K562 (cell line): Measurements from ENCODE around the gene PLCB4. TPM values are rescaled to one million over a fixed set of nuclear protein-coding genes. Genes with fewer than 3 reads are reported as not detected.

Experiments used
- ATAC-seq: fragments of 200-7000 bp; cut with Tn5 transposase; 3 replicates; pipeline ENCODE4 v1.9.1; 2020; ENCODE audit warnings: moderate library complexity
- BruUV-seq: library from RNA; stranded (reverse); fragments of 400-500 nt; replicated peaks from 2 replicates; lab custom pipeline; 2021; lab: Mats Ljungman, UMichigan
- CTCF ChIA-PET: fragments of 300-600 bp; formaldehyde crosslinking; extraction: SDS; loops from one replicate; lab custom pipeline; 2021; ENCODE audit warnings: low intra/inter-chr PET ratio; lab: Yijun Ruan, JAX
- POLR2A ChIA-PET: fragments of 300-600, 350-650 bp; sonication (Branson Sonifier 250); formaldehyde crosslinking; extraction: SDS; loops from one replicate; lab custom pipeline; 2021; ENCODE audit warnings: antibody characterized with exemption, inconsistent platforms; lab: Yijun Ruan, JAX
- DNase-seq, 4 experiments: peaks; one replicate each; pipeline versions ENCODE4 v3.0.0 to v3.0.0-alpha.2; 2011 to 2018; ENCODE audit warnings: low spot score in 3 of 4, mixed read lengths in 3 of 4; ENCODE audit errors: extremely low read depth in 1 of 4
- FAIRE-seq: peaks from 2 replicates; lab custom pipeline; 2011; peaks lifted over from hg19 to GRCh38; lab: Jason Lieb, UNC
- H2AFZ ChIP-seq: 2 replicates; pipeline ENCODE4 v1.6.0; 2011; ENCODE audit warnings: low read depth, low read length, control low read depth, inconsistent platforms
- H3K27ac ChIP-seq: fragments of 200-600 bp; 3 replicates; pipeline ENCODE4 v1.8.0; 2011; ENCODE audit warnings: low read depth, mild to moderate bottlenecking, control low read depth, inconsistent platforms, low read length, moderate library complexity, mixed read lengths; ENCODE audit errors: extremely low read depth
- H3K27me3 ChIP-seq, 2 experiments: fragments of 300-600 bp in 1 of 2; 2 replicates in 1 of 2; 3 replicates in 1 of 2; pipeline versions ENCODE4 v1.6.0 to v1.8.0; 2011; ENCODE audit warnings: inconsistent platforms in 2 of 2, low read length in 2 of 2, mild to moderate bottlenecking in 1 of 2, mixed read lengths in 1 of 2, moderate library complexity in 1 of 2; ENCODE audit not compliant: control insufficient read depth in 2 of 2, insufficient read depth in 2 of 2
- H3K36me3 ChIP-seq: fragments of 300-600 bp; 3 replicates; pipeline ENCODE4 v1.8.0; 2011; ENCODE audit warnings: mild to moderate bottlenecking, low read length, inconsistent platforms; ENCODE audit not compliant: control insufficient read depth, insufficient read depth
- H3K4me1 ChIP-seq, 2 experiments: fragments of 200-600 bp in 1 of 2; replicated peaks in 1 of 2; 2 replicates in 1 of 2; 3 replicates in 1 of 2; pipeline versions ENCODE4 v1.5.1 to v1.8.0; 2011; ENCODE audit warnings: inconsistent platforms in 2 of 2, low read length in 2 of 2, mild to moderate bottlenecking in 1 of 2, mixed read lengths in 1 of 2, moderate library complexity in 1 of 2; ENCODE audit not compliant: control insufficient read depth in 2 of 2, insufficient read depth in 2 of 2
- H3K4me2 ChIP-seq: 2 replicates; pipeline ENCODE4 v1.6.1; 2011; ENCODE audit warnings: low read length, control low read depth, inconsistent platforms, mixed read lengths; ENCODE audit not compliant: insufficient read depth
- H3K4me3 ChIP-seq: fragments of 200-600 bp; sonication (generic), shearing (Covaris generic); 2 replicates; pipeline ENCODE4 v1.5.1; 2016; ENCODE audit warnings: control low read depth, inconsistent platforms
- H3K79me2 ChIP-seq: fragments of 200-600 bp; 3 replicates; pipeline ENCODE4 v1.8.0; 2011; ENCODE audit warnings: low read length, inconsistent platforms; ENCODE audit not compliant: control insufficient read depth, insufficient read depth
- H3K9ac ChIP-seq, 2 experiments: 2 replicates each; pipeline versions ENCODE4 v1.6.0 to v1.6.1; 2011; ENCODE audit warnings: low read depth in 2 of 2, low read length in 2 of 2, control low read depth in 1 of 2, inconsistent platforms in 1 of 2, mild to moderate bottlenecking in 1 of 2, mixed read lengths in 1 of 2; ENCODE audit not compliant: insufficient read depth in 1 of 2
- H3K9me1 ChIP-seq: one replicate; pipeline ENCODE4 v1.6.0; 2011; ENCODE audit warnings: inconsistent platforms, mild to moderate bottlenecking, low read length, moderate library complexity; ENCODE audit not compliant: control insufficient read depth, insufficient read depth
- H3K9me3 ChIP-seq: replicated peaks from 2 replicates; pipeline ENCODE4 v1.5.1; 2011; ENCODE audit warnings: low read depth, low read length, inconsistent platforms; ENCODE audit not compliant: control insufficient read depth, insufficient read depth
- H4K20me1 ChIP-seq: replicated peaks from 2 replicates; pipeline ENCODE4 v1.6.1; 2011; ENCODE audit warnings: low read length, inconsistent platforms, mixed read lengths; ENCODE audit not compliant: control insufficient read depth, insufficient read depth
- BRD9 ChIP-seq: fragments of 450-650 bp; IDR thresholded peaks from 2 replicates; pipeline ENCODE4 v1.6.1; 2018; ENCODE audit warnings: low read depth; ENCODE audit not compliant: partially characterized antibody
- CCAR2 ChIP-seq: fragments of 200-400 bp; formaldehyde crosslinking; IDR thresholded peaks from 2 replicates; pipeline ENCODE4 v1.6.1; 2017; ENCODE audit warnings: mild to moderate bottlenecking, low read depth, low read length
- CCNT2 ChIP-seq: IDR thresholded peaks from 2 replicates; pipeline ENCODE4 v1.6.1; 2011; ENCODE audit warnings: borderline replicate concordance, low read depth, mild to moderate bottlenecking, moderate library complexity, mixed read lengths, low read length; ENCODE audit not compliant: insufficient read length; ENCODE audit errors: extremely low read depth
- EGR1 ChIP-seq: fragments of 450-650 bp; conservative IDR thresholded peaks from 2 replicates; pipeline ENCODE4 v1.6.1; 2017; ENCODE audit warnings: mild to moderate bottlenecking
- GTF2F1 ChIP-seq: IDR thresholded peaks from 2 replicates; pipeline ENCODE4 v1.6.1; 2011; ENCODE audit warnings: low read depth, low read length, improper control_type of control experiment
- MYBL2 ChIP-seq, 2 experiments: fragments of 450-650 bp in 1 of 2; sonication (generic) in 1 of 2; formaldehyde crosslinking in 1 of 2; IDR thresholded peaks; 2 replicates each; pipeline versions ENCODE4 v1.6.1 to v1.8.1; 2017 to 2022; ENCODE audit warnings: borderline replicate concordance in 1 of 2, inconsistent platforms in 1 of 2, low read depth in 1 of 2, mild to moderate bottlenecking in 1 of 2, missing genetic modification reagents in 1 of 2, moderate library complexity in 1 of 2
- PBX2 ChIP-seq, 2 experiments: IDR thresholded peaks in 1 of 2; conservative IDR thresholded peaks in 1 of 2; 2 replicates each; pipeline ENCODE4 v1.6.1; 2016; ENCODE audit warnings: low read depth in 2 of 2, mild to moderate bottlenecking in 1 of 2, missing compliant biosample characterization in 1 of 2, missing genetic modification characterization in 1 of 2, moderate library complexity in 1 of 2
- STAT5B ChIP-seq: fragments of 250-450 bp; sonication (Bioruptor Pico); IDR thresholded peaks from 2 replicates; pipeline ENCODE4 v1.8.0; 2021; ENCODE audit warnings: mild to moderate bottlenecking, inconsistent platforms
- TAF1 ChIP-seq: IDR thresholded peaks from 2 replicates; pipeline ENCODE4 v1.6.1; 2011; ENCODE audit warnings: mild to moderate bottlenecking, low read length, moderate library complexity; ENCODE audit not compliant: insufficient read depth, control insufficient read depth, severe bottlenecking; ENCODE audit errors: extremely low read depth
- TFAP4 ChIP-seq: sonication (generic); formaldehyde crosslinking; IDR thresholded peaks from 2 replicates; pipeline ENCODE4 v1.8.0; 2022; ENCODE audit warnings: missing genetic modification reagents, mild to moderate bottlenecking, moderate library complexity, borderline replicate concordance
- ZNF12 ChIP-seq: sonication (generic); formaldehyde crosslinking; IDR thresholded peaks from 2 replicates; pipeline ENCODE4 v1.4.0; 2020; ENCODE audit warnings: mild to moderate bottlenecking, missing genetic modification reagents
- ZNF311 ChIP-seq: fragments of 250-450 bp; sonication (Bioruptor Pico); IDR thresholded peaks from 2 replicates; pipeline ENCODE4 v1.4.0; 2020; ENCODE audit warnings: mild to moderate bottlenecking, moderate library complexity
- in situ Hi-C: fragments of 300-500 bp; cut with MboI; formaldehyde crosslinking; loops from 4 replicates; pipeline ENCODE4 v1.15.0; 2018; ENCODE audit warnings: inconsistent platforms, mixed read lengths
- intact Hi-C: fragments of 100-400 bp; cut with micrococcal nuclease; formaldehyde crosslinking; loops from 2 replicates; pipeline ENCODE4 v1.14.2; 2022
- polyA plus RNA-seq, 8 experiments: library from polyadenylated mRNA; depleted of rRNA in 4 of 8; stranded (reverse) in 5 of 8; unstranded in 3 of 8; fragments of >200 nt; fragmentation: Nextera tagmentation in 2 of 8; fragmentation: Illumina TruSeq in 1 of 8; extraction: Ambion mirVana in 2 of 8; extraction: Trizol in 1 of 8; gene quantifications; 2 replicates each; pipeline versions ENCODE4 v1.2.1 to v1.2.3, GENCODE V29; 2011 to 2014; ENCODE audit warnings: inconsistent platforms in 1 of 8, missing spikeins in 1 of 8
- total RNA-seq, 7 experiments: library from RNA; depleted of rRNA in 6 of 7; stranded (reverse); fragments of >200 nt in 6 of 7; fragmentation: Illumina TruSeq in 2 of 7; extraction: Trizol in 2 of 7; gene quantifications; 2 replicates each; pipeline versions ENCODE4 v1.2.1 to v1.2.3, GENCODE V29; 2011 to 2021; ENCODE audit warnings: low replicate concordance in 1 of 7
- TF ChIP-seq, protein P1 (sequence below): sonication (generic); formaldehyde crosslinking; IDR thresholded peaks from 2 replicates; pipeline ENCODE4 v1.5.0; 2020; ENCODE audit warnings: missing genetic modification reagents
- TF ChIP-seq, protein P2 (sequence below), 3 experiments: IDR thresholded peaks in 2 of 3; conservative IDR thresholded peaks in 1 of 3; 2 replicates each; pipeline ENCODE4 v1.5.1; 2011 to 2012; ENCODE audit warnings: low read length in 3 of 3, mild to moderate bottlenecking in 3 of 3, control low read depth in 2 of 3, improper control_type of control experiment in 1 of 3, inconsistent platforms in 1 of 3, low read depth in 1 of 3, mixed read lengths in 1 of 3, moderate library complexity in 1 of 3; ENCODE audit not compliant: insufficient read depth in 2 of 3

PLCB4 gene
- total and polyA plus RNA-seq, 9 of the 15 experiments (the other 6 are each of a cell fraction or from before 2014, with no cell fraction given): 0.20 to 2.9 (median 0.52) TPM

DNA sequence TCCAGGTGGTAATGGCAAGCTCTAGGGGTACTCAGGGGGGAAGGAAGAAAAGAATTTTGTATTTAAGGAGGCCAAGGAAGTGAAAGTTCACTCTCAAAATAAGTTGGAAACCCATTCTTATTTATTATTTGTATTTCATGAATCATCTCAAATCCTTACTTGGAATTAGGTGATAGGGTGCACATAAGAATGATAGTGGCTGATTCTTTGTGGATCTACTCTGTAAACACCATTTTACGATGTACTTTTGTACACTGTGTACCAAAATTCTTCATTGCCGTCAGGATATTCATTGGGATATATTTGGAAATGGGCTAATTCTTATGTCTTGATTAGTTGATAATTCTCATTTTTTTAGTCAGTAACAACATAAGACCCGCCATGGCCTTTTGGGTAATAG, 266.0 kb downstream of the PLCB4 start (continued):
- TF ChIP-seq STAT5B: no peak
- no peak for TF ChIP-seq ZNF12
- TF ChIP-seq PBX2 (CRISPR knock-in tag; IDR thresholded peaks at IDR 0.05; ENCODE audit: low read depth): no peak
- TF ChIP-seq PBX2 (tag; conservative IDR thresholded peaks at IDR 0.05; ENCODE audit: low read depth): no peak
- TF ChIP-seq EGR1: no peak
- TF ChIP-seq TAF1: no peak
- TF ChIP-seq ZNF311 (CRISPR knock-in tag): no peak

DNA sequence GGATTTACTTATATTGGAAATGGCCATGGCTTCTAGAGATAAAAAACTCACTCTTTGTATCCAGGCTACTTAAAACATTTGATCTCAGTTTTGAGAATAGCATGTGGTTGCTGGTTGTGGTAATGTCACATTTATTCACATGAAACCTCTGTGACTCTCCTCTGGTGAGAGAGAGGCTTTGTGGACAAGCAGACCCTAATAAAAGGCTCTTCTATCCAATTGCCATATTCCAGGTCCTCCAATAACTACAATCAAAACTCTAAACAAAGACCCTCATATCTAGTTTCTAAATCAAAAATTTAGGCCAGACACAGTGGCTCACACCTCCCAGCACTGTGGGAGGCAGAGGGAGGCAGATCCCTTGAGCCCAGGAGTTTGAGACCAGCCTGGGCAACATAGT, 269.2 kb downstream of the PLCB4 start:
- intact Hi-C loops: no loop called here
- DNase-seq: no peak
- H2AFZ ChIP-seq: no peak overlapping the region
- no peak overlapping the region for H3K4me2 ChIP-seq
- H3K4me3 ChIP-seq: no peak overlapping the region
- no peaks in the 10 kb centered on the region for H4K20me1 ChIP-seq
- no peaks in the 10 kb centered on the region for H3K9me1 ChIP-seq
- no peak for FAIRE-seq
- no peaks in the 10 kb centered on the region for H3K4me1 ChIP-seq
- H3K27ac ChIP-seq: no peak overlapping the region
- in situ Hi-C loops: no loop called here
- ATAC-seq: no peak
- no peaks in the 10 kb centered on the region for H3K79me2 ChIP-seq
- CTCF ChIA-PET: no interaction called here
- H3K36me3 ChIP-seq: no peaks in the 10 kb centered on the region
- POLR2A ChIA-PET: no interaction called here
- no peak overlapping the region for H3K9ac ChIP-seq
- no peaks in the 10 kb centered on the region for H3K9me3 ChIP-seq
- no TSS peak for BruUV-seq
- H3K27me3 ChIP-seq: no peaks in the 10 kb centered on the region
- TF ChIP-seq CCNT2 (no peak), MYBL2 (IDR thresholded peaks at IDR 0.05; ENCODE audit: low read depth) (no peak), MYBL2 (CRISPR knock-in tag; IDR thresholded peaks at IDR 0.05; ENCODE audit: borderline replicate concordance) (no peak), CCAR2 (no peak), TFAP4 (CRISPR knock-in tag) (no peak), GTF2F1 (no peak), BRD9 (no peak)
- TF ChIP-seq, protein P1, sequence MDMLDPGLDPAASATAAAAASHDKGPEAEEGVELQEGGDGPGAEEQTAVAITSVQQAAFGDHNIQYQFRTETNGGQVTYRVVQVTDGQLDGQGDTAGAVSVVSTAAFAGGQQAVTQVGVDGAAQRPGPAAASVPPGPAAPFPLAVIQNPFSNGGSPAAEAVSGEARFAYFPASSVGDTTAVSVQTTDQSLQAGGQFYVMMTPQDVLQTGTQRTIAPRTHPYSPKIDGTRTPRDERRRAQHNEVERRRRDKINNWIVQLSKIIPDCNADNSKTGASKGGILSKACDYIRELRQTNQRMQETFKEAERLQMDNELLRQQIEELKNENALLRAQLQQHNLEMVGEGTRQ (CRISPR knock-in tag): no peak
- TF ChIP-seq, protein P2, sequence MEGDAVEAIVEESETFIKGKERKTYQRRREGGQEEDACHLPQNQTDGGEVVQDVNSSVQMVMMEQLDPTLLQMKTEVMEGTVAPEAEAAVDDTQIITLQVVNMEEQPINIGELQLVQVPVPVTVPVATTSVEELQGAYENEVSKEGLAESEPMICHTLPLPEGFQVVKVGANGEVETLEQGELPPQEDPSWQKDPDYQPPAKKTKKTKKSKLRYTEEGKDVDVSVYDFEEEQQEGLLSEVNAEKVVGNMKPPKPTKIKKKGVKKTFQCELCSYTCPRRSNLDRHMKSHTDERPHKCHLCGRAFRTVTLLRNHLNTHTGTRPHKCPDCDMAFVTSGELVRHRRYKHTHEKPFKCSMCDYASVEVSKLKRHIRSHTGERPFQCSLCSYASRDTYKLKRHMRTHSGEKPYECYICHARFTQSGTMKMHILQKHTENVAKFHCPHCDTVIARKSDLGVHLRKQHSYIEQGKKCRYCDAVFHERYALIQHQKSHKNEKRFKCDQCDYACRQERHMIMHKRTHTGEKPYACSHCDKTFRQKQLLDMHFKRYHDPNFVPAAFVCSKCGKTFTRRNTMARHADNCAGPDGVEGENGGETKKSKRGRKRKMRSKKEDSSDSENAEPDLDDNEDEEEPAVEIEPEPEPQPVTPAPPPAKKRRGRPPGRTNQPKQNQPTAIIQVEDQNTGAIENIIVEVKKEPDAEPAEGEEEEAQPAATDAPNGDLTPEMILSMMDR (IDR thresholded peaks at IDR 0.05 in 2 of 3, conservative IDR thresholded peaks at IDR 0.05 in 1 of 3; ENCODE audit: insufficient read depth in 2 of 3, low read depth in 1 of 3, low read length in 3 of 3): no peak
